Measurements from ENCODE around the gene COL8A1. TPM values are rescaled to one million over a fixed set of nuclear protein-coding genes. Genes with fewer than 3 reads are reported as not detected.
"Not testable (repeated sequence)": the region's sequence is repeated elsewhere in the genome, so short reads cannot be mapped to it uniquely, and the experiment has no call there.

COL8A1 gene
- total RNA-seq = under 1 TPM in 1 of 2 experiments, not detected in 1; 0.09 TPM

- DNase-seq = no peak
- H3K27ac Mint-ChIP-seq = no peak within 1 kb of the TSS
- CTCF ChIA-PET = no interaction called here
Measured at GRCh38 chr3:99638167-99638948, at the start of gene COL8A1. TSS of gene COL8A1 (plus strand) at chr3:99638594. CDS start at chr3:99790683, 152,089 bp downstream.

GRCh38 chr3:99589168-99589567 lies 49.2 kb upstream of the COL8A1 start:
- H3K9me3 Mint-ChIP-seq (ENCODE audit: low read depth); CTCF ChIA-PET; H3K27ac Mint-ChIP-seq; H3K4me3 Mint-ChIP-seq; H3K4me1 Mint-ChIP-seq; ATAC-seq; H3K36me3 Mint-ChIP-seq; H3K27me3 Mint-ChIP-seq; DNase-seq: not testable (repeated sequence)

More at GRCh38 chr3:99638167-99638948, at the start of gene COL8A1:
- H3K4me1 Mint-ChIP-seq = peaks cover 12% of the 10 kb centered on the region
- ATAC-seq = no peak
- peaks cover 75% of the 10 kb centered on the region for H3K27me3 Mint-ChIP-seq
- peak within 1 kb of the TSS; percentile 35 for H3K4me3 Mint-ChIP-seq
- no peaks in the 10 kb centered on the region for H3K36me3 Mint-ChIP-seq
- no peaks in the 10 kb centered on the region for H3K9me3 Mint-ChIP-seq (ENCODE audit: low read depth)

GRCh38 chr3:99599894-99600293 lies 38.5 kb upstream of the COL8A1 start:
- CTCF ChIA-PET = no interaction called here
- no peaks in the 10 kb centered on the region for H3K27me3 Mint-ChIP-seq
- DNase-seq (no peak), ATAC-seq (no peak)
- no peaks in the 10 kb centered on the region for H3K36me3 Mint-ChIP-seq
- H3K4me1 Mint-ChIP-seq = no peaks in the 10 kb centered on the region
- H3K4me3 Mint-ChIP-seq = no peak overlapping the region
- H3K27ac Mint-ChIP-seq = no peak overlapping the region
- H3K9me3 Mint-ChIP-seq (ENCODE audit: low read depth) = no peaks in the 10 kb centered on the region

- Mint-ChIP-seq H3K27me3 (no peaks in the 10 kb centered on the region), H3K27ac (no peak overlapping the region), H3K4me1 (no peaks in the 10 kb centered on the region), H3K4me3 (no peak overlapping the region), H3K9me3 (ENCODE audit: low read depth) (no peaks in the 10 kb centered on the region), H3K36me3 (no peaks in the 10 kb centered on the region)
- CTCF ChIA-PET = no interaction called here
- DNase-seq (no peak), ATAC-seq (no peak)
Measured at GRCh38 chr3:99601515-99601914, 36.9 kb upstream of the COL8A1 start.

GRCh38 chr3:99602183-99602582 lies 36.2 kb upstream of the COL8A1 start:
- Mint-ChIP-seq H3K27me3 (no peaks in the 10 kb centered on the region), H3K4me1 (no peaks in the 10 kb centered on the region), H3K27ac (no peak overlapping the region), H3K36me3 (no peaks in the 10 kb centered on the region), H3K9me3 (ENCODE audit: low read depth) (no peaks in the 10 kb centered on the region), H3K4me3 (no peak overlapping the region)
- CTCF ChIA-PET = no interaction called here
- ATAC-seq = no peak
- no peak for DNase-seq

GRCh38 chr3:99607151-99607550 lies 31.2 kb upstream of the COL8A1 start:
- no peaks in the 10 kb centered on the region for H3K4me1 Mint-ChIP-seq
- CTCF ChIA-PET = no interaction called here
- H3K9me3 Mint-ChIP-seq (ENCODE audit: low read depth) = no peaks in the 10 kb centered on the region
- no peak for DNase-seq
- H3K27me3 Mint-ChIP-seq = no peaks in the 10 kb centered on the region
- H3K27ac Mint-ChIP-seq = no peak overlapping the region
- H3K36me3 Mint-ChIP-seq = no peaks in the 10 kb centered on the region
- H3K4me3 Mint-ChIP-seq = no peak overlapping the region
- no peak for ATAC-seq

GRCh38 chr3:99614768-99615167 lies 23.6 kb upstream of the COL8A1 start:
- H3K36me3 Mint-ChIP-seq = no peaks in the 10 kb centered on the region
- H3K9me3 Mint-ChIP-seq (ENCODE audit: low read depth) = no peaks in the 10 kb centered on the region
- H3K27me3 Mint-ChIP-seq = no peaks in the 10 kb centered on the region
- DNase-seq = no peak
- no peak for ATAC-seq
- no peak overlapping the region for H3K27ac Mint-ChIP-seq
- no peaks in the 10 kb centered on the region for H3K4me1 Mint-ChIP-seq
- H3K4me3 Mint-ChIP-seq = no peak overlapping the region
- CTCF ChIA-PET = no interaction called here

GRCh38 chr3:99620077-99620767 lies 18.2 kb upstream of the COL8A1 start:
- no peaks in the 10 kb centered on the region for H3K27me3 Mint-ChIP-seq

GRCh38 chr3:99620976-99621375 lies 17.4 kb upstream of the COL8A1 start:
- DNase-seq (no peak), ATAC-seq (no peak)
- Mint-ChIP-seq H3K27ac (no peak overlapping the region), H3K9me3 (ENCODE audit: low read depth) (no peaks in the 10 kb centered on the region), H3K4me3 (no peak overlapping the region), H3K36me3 (no peaks in the 10 kb centered on the region), H3K27me3 (no peaks in the 10 kb centered on the region), H3K4me1 (peaks cover under 1% of the 10 kb centered on the region)
- CTCF ChIA-PET = no interaction called here

More at GRCh38 chr3:99620077-99620767, 18.2 kb upstream of the COL8A1 start:
- no peak overlapping the region for H3K4me3 Mint-ChIP-seq
- ATAC-seq (no peak), DNase-seq (no peak)
- H3K36me3 Mint-ChIP-seq = no peaks in the 10 kb centered on the region
- no peaks in the 10 kb centered on the region for H3K9me3 Mint-ChIP-seq (ENCODE audit: low read depth)
- H3K27ac Mint-ChIP-seq = no peak overlapping the region
- H3K4me1 Mint-ChIP-seq = no peaks in the 10 kb centered on the region
- CTCF ChIA-PET = no interaction called here

- Mint-ChIP-seq H3K9me3 (ENCODE audit: low read depth) (no peaks in the 10 kb centered on the region), H3K4me3 (no peak overlapping the region), H3K27me3 (no peaks in the 10 kb centered on the region), H3K36me3 (no peaks in the 10 kb centered on the region), H3K27ac (no peak overlapping the region), H3K4me1 (peaks cover 16% of the 10 kb centered on the region)
- DNase-seq = no peak
- ATAC-seq = no peak
- CTCF ChIA-PET = no interaction called here
Measured at GRCh38 chr3:99624496-99625236, 13.7 kb upstream of the COL8A1 start.

- Mint-ChIP-seq H3K27me3 (peaks cover under 1% of the 10 kb centered on the region), H3K27ac (no peak overlapping the region), H3K36me3 (no peaks in the 10 kb centered on the region), H3K9me3 (ENCODE audit: low read depth) (no peaks in the 10 kb centered on the region), H3K4me3 (no peak overlapping the region), H3K4me1 (peaks cover 16% of the 10 kb centered on the region)
- no peak for DNase-seq
- CTCF ChIA-PET = no interaction called here
- no peak for ATAC-seq
Measured at GRCh38 chr3:99625237-99625622, 13.2 kb upstream of the COL8A1 start.

- Mint-ChIP-seq H3K27me3 (peaks cover 2% of the 10 kb centered on the region), H3K27ac (no peak overlapping the region), H3K36me3 (no peaks in the 10 kb centered on the region), H3K4me1 (peaks cover 16% of the 10 kb centered on the region), H3K4me3 (no peak overlapping the region), H3K9me3 (ENCODE audit: low read depth) (no peaks in the 10 kb centered on the region)
- DNase-seq (no peak), ATAC-seq (no peak)
- CTCF ChIA-PET = no interaction called here
Measured at GRCh38 chr3:99625643-99626416, 12.6 kb upstream of the COL8A1 start.

GRCh38 chr3:99626417-99626788 lies 12.0 kb upstream of the COL8A1 start:
- Mint-ChIP-seq H3K4me3 (no peak overlapping the region), H3K27ac (no peak overlapping the region), H3K36me3 (no peaks in the 10 kb centered on the region), H3K9me3 (ENCODE audit: low read depth) (no peaks in the 10 kb centered on the region), H3K4me1 (peaks cover 16% of the 10 kb centered on the region), H3K27me3 (peaks cover 2% of the 10 kb centered on the region)
- CTCF ChIA-PET = no interaction called here
- ATAC-seq (peak; percentile 20), DNase-seq (no peak)
